SH-SY5Y (cell line): Measurements from ENCODE around the gene EIF4EBP2.

ENCODE experiments used
- GATA2 ChIP-seq: IDR thresholded peaks from 2 replicates; pipeline ENCODE4 v1.6.1; 2011; ENCODE audit warnings: mild to moderate bottlenecking, low read depth, low read length
- GATA3 ChIP-seq: IDR thresholded peaks from 2 replicates; pipeline ENCODE4 v1.6.1; 2011; ENCODE audit warnings: low read depth, mild to moderate bottlenecking, low read length, moderate library complexity

Gene EIF4EBP2

GRCh38 chr10:70459061-70459773 is 55.3 kb downstream of the EIF4EBP2 start:
- no peak for TF ChIP-seq GATA3
- TF ChIP-seq GATA2: no peak

GRCh38 chr10:70459774-70460490 is 56.0 kb downstream of the EIF4EBP2 start:
- TF ChIP-seq GATA2: no peak
- TF ChIP-seq GATA3: no peak

GRCh38 chr10:70461397-70462348 is 57.7 kb downstream of the EIF4EBP2 start:
- no peak for TF ChIP-seq GATA3
- peak; percentile 80 for TF ChIP-seq GATA2

- no peak for TF ChIP-seq GATA3
Observed at GRCh38 chr10:70462349-70462984, 58.5 kb downstream of the EIF4EBP2 start.

- TF ChIP-seq GATA3: no peak
Observed at GRCh38 chr10:70465278-70465677, 61.3 kb downstream of the EIF4EBP2 start.

DNA sequence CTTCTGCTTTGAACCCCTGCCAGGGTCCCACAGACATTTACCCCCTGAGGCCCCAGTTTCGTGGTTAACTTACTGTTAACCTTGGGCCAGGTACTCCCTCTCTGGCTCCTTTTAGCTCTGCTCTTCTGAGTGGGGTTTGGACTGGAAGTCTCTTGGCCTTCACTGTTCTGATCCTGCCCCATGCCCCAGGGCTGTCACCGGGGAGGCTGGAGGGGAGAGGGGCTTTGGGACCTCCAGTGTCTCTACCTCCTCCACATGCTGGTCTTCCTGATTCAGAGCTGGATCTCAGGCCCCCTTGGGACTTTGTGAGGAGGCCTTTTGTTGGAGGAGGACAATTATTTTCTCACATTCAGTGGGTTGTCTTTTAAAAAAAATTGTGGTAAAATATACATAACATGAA is 61.9 kb downstream of the EIF4EBP2 start:
- no peak for TF ChIP-seq GATA3
- no peak for TF ChIP-seq GATA2

GRCh38 chr10:70466951-70467350 is 63.0 kb downstream of the EIF4EBP2 start:
- no peak for TF ChIP-seq GATA3
- no peak for TF ChIP-seq GATA2

- no peak for TF ChIP-seq GATA3
- TF ChIP-seq GATA2: no peak
Observed at GRCh38 chr10:70472799-70473454, 69.0 kb downstream of the EIF4EBP2 start.

DNA sequence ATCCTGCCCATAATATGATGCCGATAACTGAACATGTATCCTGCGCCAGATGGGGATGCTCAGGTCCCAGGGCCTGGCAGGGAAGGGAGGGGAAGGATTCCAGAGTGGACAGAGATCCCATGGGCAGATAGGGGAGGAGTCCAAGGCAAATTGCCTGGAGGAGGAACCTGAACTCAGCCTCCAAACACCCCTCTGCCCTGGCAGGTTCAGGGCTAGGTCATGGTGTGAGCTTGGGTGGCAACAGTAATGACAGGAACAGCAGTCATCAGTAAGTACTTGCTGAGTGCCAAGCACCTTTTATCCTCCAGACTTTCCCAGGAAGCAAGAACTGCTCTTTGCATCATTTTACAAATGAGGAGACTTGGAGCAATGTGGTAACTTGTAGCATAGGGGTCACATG is 70.8 kb downstream of the EIF4EBP2 start:
- TF ChIP-seq GATA2 (peak; percentile 90), GATA3 (no peak)

DNA sequence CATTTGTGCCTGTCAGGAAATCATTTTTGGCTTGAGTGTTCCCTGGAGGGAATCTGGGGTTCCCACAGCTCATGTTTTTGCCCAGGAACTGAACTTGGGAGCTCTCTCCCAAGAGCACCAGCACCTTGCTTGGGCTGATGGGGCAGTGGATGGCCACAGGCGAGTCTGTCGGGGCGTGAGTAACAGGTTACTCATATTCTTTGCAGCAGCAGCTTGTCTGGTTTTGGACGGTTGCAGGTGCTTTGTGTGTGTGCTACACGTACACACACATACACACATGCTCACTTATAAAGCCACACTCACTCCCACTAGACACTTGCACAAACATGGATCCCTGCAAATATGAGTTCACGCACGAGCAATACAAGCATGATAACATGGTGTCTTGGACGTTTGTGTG is 71.7 kb downstream of the EIF4EBP2 start:
- TF ChIP-seq GATA3: no peak
- TF ChIP-seq GATA2: no peak

DNA sequence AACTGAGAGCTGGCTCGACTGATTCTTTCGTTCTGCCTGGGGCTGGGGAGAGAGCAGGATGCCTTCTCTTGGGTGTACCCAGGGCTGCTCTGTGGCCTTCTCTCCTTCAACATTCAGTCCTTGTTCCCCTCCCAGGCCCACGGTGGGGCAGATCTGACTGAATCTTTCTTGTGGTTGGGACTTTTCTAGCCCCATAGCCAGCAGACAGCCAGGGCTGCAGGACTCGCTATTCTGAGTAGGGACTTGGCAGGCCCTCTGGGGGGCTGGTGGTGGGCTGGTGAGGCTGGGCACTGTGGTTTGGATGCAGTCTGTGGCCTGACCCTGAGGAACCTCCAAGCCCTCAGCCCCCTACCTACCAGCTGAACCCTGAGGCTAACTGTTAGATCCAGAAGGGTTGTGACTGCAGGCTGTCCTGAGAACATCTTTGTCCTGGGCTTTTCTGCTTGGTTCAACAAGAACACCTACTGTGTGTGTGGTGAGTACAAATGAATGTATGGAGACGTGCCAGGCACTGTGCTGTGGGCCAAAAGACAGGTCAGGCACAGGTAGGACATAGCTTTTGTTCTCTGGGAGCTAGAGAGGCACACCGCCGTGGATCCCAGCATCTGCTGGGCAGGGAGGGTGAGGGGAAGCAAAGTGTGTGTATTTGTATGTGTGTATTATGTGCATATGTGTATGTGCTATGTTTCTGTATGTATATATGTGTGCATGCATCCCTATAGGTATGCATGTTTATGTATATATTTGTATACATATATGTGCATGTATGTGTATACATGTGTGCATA is 72.5 kb downstream of the EIF4EBP2 start:
- TF ChIP-seq GATA3 (no peak), GATA2 (no peak)

DNA sequence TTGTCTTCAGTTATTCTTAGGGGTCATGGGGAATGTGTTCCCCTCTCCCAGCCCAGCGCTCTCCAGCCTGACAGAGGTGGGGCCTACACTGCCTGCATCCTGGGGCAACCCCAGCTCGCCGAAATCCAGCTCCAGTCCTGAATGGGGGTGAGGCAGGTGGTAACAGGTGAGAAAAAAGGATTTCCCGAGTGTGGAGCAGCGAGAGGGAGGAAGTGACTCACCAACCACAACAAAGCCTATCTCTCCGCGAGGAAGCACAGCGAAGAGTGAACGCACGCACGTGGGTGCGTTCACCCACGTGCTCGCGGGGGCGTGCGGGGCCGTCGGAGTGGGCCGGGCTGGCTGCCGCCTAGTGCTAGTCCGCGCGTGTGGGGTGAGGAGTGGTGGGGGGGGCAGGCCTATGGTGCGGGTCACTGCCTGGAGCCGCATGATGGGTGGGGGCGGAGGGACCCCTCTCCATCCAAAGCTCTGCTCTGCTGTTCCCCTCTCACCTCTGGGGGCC is 73.8 kb downstream of the EIF4EBP2 start:
- TF ChIP-seq GATA3 (no peak), GATA2 (no peak)
